Measurements from ENCODE around the gene COL27A1.

Gene COL27A1

DNA sequence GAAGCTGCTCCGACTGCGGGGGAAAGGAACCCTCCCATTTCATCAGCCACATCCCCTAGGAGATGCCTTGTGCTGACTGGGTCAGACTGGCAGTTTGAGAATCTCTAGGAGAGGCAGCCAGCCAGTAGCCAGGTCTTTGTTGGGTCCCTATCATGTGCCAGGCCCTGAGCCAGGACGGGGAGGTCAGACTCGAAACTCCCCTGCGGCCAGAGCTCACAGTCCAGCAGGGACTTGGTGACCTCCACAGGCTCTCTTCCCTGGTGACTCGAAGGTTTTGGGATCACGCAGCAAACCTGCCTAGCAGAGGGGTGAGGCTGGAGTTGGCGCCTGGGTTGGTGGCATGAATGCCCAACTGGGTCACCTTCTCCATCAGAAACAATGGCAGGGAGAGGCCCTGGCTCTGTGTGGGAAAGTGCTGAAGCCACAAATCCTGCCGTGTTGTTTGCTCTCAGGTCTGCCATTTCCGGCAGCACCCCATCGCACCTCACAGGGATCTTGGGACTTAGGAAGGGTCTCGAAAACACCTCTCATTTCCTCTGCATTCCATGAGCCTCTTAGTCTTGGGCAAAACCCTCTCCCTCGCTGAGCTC lies 153.1 kb downstream of the COL27A1 start:
- no peak for DNase-seq
- no peak for TF ChIP-seq POLR2A (IDR thresholded peaks at IDR 0.05; ENCODE audit: low read length)
- no peak for TF ChIP-seq GATA1 (IDR thresholded peaks at IDR 0.05; ENCODE audit: low read depth, low read length)

DNA sequence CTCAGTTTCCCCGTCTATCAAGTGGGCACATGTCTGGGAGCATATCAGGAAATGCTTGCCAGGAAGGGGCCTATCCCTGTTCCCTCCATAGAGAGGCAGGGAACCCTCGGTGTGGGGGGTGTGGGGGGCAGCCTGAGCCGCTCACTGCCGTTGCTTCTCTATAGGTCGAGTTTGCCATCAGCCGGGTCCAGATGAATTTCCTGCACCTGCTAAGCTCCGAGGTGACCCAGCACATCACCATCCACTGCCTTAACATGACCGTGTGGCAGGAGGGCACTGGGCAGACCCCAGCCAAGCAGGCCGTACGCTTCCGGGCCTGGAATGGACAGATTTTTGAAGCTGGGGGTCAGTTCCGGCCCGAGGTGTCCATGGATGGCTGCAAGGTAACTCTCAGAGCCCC lies 153.8 kb downstream of the COL27A1 start:
- DNase-seq = no peak
- no peak for TF ChIP-seq GATA1 (IDR thresholded peaks at IDR 0.05; ENCODE audit: low read depth, low read length)
- no peak for TF ChIP-seq POLR2A (IDR thresholded peaks at IDR 0.05; ENCODE audit: low read length)

DNA sequence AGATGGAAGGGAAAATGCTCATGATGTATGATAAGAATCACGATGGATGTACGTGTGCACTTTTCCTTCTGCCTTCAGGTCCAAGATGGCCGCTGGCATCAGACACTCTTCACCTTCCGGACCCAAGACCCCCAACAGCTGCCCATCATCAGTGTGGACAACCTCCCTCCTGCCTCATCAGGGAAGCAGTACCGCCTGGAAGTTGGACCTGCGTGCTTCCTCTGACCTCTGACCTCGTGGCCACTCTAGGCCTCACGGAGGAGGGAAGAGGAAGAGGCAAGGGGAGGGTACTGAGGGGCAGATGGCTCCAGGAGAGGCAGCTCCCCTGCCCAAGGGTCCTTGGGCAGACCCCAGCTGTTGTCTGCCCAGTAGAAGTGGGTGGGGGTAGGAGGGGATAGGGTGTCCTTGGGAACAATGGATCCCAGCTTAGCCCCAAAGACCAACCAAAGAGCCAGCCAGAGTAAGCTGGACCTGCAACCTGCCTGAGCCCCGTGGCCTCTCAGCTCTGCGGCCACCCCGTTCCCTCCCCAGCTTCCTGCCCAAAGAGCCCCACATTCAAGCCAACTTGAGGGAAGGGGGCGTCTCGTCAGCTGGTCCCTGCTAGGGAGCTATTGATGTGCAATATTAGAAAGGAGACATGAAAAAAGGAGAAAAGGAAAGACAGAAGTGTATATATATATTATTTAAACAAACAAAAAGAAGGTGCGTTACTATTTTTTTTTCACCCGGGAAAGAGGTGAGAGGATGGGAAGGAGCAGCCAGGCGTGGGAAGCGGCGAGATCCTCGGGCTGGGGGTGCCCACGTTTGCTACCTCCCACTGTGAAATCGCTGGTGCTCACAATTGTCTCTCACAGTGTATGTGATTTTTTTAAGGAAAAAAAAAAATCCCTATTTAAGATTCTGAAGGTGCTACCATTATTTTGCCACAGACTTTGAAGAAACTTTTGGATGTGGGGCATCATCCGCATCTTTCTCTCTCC lies 155.4 kb downstream of the COL27A1 start:
- TF ChIP-seq POLR2A (IDR thresholded peaks at IDR 0.05; ENCODE audit: low read length) (no peak), GATA1 (IDR thresholded peaks at IDR 0.05; ENCODE audit: low read depth, low read length) (no peak)
- no peak for DNase-seq

DNA sequence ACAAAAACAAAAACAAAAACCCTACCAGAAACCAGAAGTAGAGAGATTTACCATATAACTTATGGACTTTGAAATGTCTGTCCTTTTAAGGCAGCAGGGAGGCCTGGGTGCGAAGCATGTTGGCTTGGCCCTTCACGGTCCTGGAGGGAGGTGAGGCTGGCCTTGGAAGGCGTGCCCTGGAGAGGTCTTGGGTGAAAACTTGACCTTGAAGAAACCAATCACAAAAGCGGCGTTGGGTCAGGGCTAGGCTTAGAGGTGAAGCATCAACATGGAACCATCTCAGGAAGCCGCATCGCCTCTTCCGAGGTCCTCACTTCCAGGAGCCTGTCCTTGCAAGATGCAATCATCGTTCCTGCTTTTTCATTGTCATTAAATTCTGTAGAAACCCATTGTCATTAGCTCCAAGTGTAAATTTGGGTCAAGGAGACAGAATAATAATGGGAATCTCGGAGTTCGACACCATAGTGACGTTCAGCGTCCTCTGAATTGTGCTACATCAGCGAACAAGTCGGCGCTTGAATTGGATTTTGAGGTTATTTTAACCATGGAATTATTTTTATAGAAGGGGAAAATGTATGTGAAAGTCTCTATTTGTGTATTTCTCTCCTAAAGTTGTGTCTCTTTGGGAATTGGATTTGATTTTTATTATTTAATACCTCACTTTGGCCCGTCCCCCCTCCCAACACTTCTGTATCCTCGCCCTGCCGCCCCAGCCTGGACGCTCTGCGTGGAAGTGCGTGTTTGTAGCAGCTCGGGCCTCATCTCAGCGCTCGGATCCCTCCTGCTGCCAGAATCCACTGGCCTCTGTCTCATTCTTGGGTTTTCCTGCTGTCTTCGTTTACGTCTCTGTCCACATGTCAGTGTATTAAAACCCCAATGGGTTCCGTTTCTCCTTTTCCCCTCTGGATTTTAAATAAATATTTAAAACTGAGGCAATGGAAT lies 156.5 kb downstream of the COL27A1 start:
- no peak for TF ChIP-seq POLR2A (IDR thresholded peaks at IDR 0.05; ENCODE audit: low read length)
- TF ChIP-seq GATA1 (IDR thresholded peaks at IDR 0.05; ENCODE audit: low read depth, low read length) = no peak
- DNase-seq = no peak

DNA sequence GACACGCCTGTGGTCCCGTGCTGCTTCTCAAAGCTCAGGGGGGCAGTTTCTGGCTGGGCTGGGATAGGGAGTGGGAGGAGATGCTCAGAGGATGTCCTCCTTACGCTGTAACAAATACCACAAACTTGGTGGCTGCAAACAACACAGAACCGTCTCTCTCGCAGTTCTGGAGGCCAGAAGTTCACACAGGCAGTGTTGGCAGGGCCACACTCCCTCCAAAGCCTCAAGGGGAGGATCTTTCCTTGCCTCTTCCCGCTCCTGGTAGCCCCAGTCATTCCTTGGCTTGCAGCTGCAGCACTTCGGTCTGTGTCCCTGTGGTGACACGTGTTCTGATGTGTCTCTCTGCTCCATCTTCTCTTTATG lies 157.2 kb downstream of the COL27A1 start:
- DNase-seq = no peak
- TF ChIP-seq GATA1 (IDR thresholded peaks at IDR 0.05; ENCODE audit: low read depth, low read length) (no peak), POLR2A (IDR thresholded peaks at IDR 0.05; ENCODE audit: low read length) (no peak)

DNA sequence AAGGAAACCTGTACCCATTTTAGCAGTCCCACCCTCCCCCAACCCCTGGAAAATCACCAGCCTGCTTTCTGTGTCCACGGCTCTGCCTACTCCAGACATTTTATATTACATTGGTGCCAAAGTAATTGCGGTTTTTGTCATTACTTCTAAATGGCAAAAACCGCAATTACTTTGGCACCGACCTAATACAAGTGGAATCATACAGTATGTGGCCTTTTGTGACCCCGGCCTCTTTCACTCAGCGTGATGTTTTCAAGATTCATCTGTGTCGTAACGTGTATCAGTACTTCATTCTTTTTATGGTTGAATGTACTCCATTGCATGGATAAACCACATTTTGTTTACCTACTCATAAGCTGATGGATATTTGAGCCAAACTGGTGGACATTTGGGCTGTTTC lies 157.8 kb downstream of the COL27A1 start:
- no peak for DNase-seq
- no peak for TF ChIP-seq GATA1 (IDR thresholded peaks at IDR 0.05; ENCODE audit: low read depth, low read length)
- TF ChIP-seq POLR2A (IDR thresholded peaks at IDR 0.05; ENCODE audit: low read length) = no peak

DNA sequence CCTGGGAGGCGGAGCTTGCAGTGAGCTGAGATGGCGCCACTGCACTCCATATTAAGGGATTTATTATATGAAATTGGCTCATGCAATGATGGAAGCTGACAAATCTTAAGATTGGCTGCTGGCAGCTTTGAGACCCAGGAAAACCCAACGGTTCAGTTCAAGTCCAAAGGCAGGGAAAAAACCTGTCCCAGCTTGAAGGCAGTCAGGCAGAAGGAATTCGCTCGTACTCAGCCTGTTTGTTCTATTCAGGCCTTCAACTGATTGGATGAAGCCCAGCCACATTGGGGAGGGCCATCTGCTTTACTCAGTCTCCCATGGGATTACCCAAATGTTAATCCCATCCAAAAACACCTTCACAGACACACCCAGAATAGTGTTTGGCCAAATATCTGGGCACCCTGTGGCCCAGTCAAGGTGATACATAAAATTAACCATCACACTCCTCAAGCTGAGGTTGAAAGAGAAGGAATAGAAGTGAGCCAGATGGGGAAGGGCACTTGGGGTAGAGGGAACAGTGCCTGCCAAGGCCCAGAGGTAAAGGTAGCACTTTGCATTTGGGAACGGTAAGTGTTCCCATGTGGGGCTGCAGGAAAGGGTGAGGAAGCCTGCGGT lies 159.0 kb downstream of the COL27A1 start:
- DNase-seq = no peak
- TF ChIP-seq GATA1 (IDR thresholded peaks at IDR 0.05; ENCODE audit: low read depth, low read length) = no peak
- no peak for TF ChIP-seq POLR2A (IDR thresholded peaks at IDR 0.05; ENCODE audit: low read length)

DNA sequence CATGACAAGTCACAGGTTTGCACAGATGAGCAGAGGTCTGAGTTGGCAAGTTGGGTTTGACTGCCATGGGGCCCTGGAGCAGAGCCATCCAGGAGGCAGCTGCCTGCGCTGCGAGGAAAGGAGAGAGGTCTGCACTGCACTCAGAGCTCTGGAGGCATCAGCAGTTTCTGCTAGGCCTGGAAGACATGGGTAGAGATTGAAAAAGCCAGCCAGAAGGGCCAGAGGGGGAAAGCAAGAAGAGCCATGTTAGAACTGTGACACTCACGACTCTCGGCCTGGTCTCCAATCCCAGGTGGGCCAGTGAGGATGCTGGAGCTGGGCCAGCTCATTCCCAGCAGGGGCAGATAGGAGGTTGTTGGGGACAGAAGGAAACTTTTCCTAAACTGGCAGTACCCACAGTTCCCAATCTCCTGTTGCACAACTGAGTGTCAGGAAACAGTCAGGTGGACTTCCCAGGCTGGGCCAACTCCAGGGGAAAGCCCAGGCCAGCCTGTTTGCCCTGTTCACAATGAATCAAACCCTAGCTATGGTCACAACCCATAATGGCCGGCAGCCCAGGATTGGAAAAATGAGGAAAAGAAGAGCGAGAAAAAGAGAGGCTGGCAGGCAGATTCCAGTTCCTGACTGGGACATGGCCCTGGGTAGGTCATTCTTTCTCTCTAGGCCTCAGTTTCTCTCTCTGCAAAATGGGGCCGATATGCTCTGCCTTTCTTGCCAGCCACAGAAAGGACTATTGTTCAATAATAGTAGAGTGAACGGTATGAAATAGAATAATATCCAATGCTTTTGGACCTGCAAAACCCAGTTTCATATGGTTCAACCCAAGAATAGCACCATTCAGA lies 159.8 kb downstream of the COL27A1 start:
- TF ChIP-seq POLR2A (IDR thresholded peaks at IDR 0.05; ENCODE audit: low read length) (no peak), GATA1 (IDR thresholded peaks at IDR 0.05; ENCODE audit: low read depth, low read length) (no peak)
- no peak for DNase-seq

DNA sequence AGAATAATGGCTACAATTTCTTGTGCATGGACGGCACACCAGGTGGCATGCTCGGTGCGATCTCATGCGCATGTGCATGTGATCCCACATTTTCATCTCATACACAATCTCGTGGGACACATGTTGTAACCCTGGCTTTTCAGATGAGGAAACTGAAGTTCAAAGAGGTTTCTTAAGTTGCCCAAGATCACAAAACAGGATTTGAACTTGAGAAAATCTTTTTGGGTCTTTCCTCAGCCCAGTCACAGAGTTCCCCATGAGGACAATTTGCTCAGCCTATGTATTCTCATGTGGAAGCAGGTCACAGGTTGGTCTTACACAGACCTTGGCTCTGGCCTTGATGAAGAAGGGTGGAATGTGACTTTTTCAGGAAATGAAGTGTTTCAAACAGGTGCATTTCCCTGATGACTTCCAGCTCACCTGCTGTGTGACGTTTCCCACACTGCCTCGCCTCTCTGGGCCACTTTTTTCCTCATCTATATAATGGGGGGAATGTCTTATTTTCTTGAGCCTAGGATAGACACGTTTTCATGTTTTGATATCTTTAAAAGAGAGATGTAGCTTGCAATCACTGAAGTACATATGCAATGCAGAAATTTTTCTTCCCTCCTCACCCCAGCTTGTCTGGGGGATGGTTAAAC lies 160.5 kb downstream of the COL27A1 start:
- no peak for TF ChIP-seq GATA1 (IDR thresholded peaks at IDR 0.05; ENCODE audit: low read depth, low read length)
- no peak for TF ChIP-seq POLR2A (IDR thresholded peaks at IDR 0.05; ENCODE audit: low read length)
- no peak for DNase-seq

DNA sequence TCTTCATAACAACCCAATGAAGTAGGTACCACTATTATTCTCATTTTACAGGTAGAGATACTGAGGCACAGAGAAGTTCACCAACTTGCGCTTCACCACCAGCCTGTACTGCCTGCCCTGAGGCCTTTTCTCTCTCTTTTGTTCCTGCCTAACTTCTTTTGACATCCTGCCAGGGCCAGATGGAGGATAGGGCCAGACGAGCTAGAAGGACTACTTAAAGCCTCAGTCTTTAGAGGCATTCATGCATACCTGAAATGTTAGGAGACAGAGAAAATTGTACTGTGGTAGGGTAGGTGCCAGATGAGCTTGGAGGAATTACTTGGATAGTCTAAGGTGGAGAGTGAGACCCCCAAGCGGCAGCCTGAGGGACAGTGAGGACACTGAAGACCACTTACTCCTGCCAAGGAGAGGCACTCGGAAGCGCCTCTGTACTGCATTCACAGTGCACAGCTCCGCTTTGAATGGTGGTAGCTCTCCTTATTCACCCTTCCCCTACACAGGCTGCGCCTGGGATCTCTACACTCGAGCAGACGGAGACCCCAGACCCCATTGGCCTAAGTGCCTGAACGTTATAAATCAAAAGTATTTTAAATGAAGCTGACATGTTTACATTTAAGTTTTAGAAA lies 161.4 kb downstream of the COL27A1 start:
- TF ChIP-seq GATA1 (IDR thresholded peaks at IDR 0.05; ENCODE audit: low read depth, low read length) (no peak), POLR2A (IDR thresholded peaks at IDR 0.05; ENCODE audit: low read length) (no peak)
- DNase-seq = no peak

DNA sequence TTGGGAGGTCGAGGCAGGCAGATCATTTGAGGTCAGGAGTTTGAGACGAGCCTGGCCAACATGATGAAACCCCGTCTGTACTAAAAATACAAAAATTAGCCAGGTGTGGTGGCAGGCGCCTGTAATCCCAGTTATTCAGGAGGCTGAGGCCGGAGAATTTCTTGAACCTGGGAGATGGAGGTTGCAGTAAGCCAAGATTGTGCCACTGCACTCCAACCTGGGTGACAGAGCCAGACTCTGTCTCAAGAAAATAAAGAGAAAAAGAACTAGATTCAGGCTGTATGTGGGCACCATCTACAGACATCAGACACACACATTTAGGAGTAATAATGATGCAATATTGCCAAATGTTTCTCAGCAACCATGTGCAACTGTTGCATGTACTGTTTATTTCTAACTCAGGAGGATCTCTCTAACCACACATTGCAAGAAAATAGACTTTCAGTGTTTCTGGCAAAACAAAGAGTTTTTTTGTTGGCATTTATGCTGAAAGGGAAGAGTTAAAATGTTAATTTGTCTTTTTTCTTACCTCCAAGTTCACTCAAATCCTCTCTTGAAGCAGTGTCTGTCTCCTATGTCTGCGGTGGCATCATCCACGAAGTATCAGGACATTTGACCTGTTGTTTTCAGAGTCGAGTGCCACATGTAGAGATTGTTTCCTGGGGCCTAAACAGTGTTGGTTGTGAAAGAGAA lies 162.5 kb downstream of the COL27A1 start:
- TF ChIP-seq POLR2A (IDR thresholded peaks at IDR 0.05; ENCODE audit: low read length) (no peak), GATA1 (IDR thresholded peaks at IDR 0.05; ENCODE audit: low read depth, low read length) (no peak)
- DNase-seq = peak; percentile 14 to 59

Data from erythroblast (primary cell).